Effector memory CD4-positive, alpha-beta T cell (primary cell): ENCODE results near the gene CALML3.

Experiments
- DNase-seq, 3 donors: peaks; one replicate each; pipeline ENCODE4 v3.0.0-alpha.2; 2020
- H3K27ac ChIP-seq: 2 replicates; pipeline ENCODE4 v1.7.0; 2013; ENCODE audit warnings: mild to moderate bottlenecking, low read length, moderate library complexity; ENCODE audit not compliant: insufficient read depth, poor library complexity, severe bottlenecking
- H3K27me3 ChIP-seq: replicated peaks from 2 replicates; pipeline ENCODE4 v1.7.0; 2013; ENCODE audit warnings: mild to moderate bottlenecking, low read length; ENCODE audit not compliant: insufficient read depth, control insufficient read depth, poor library complexity, severe bottlenecking
- H3K36me3 ChIP-seq: 2 replicates; pipeline ENCODE4 v1.7.0; 2013; ENCODE audit warnings: mild to moderate bottlenecking, low read length, moderate library complexity; ENCODE audit not compliant: control insufficient read depth, insufficient read depth
- H3K4me1 ChIP-seq: 2 replicates; pipeline ENCODE4 v1.7.0; 2013; ENCODE audit warnings: low read length, mild to moderate bottlenecking; ENCODE audit not compliant: control insufficient read depth, insufficient read depth, poor library complexity, severe bottlenecking
- H3K4me3 ChIP-seq: 2 replicates; pipeline ENCODE4 v1.7.0; 2013; ENCODE audit warnings: low read length, low read depth, mild to moderate bottlenecking; ENCODE audit not compliant: insufficient read depth, poor library complexity, severe bottlenecking
- H3K9me3 ChIP-seq: 2 replicates; pipeline ENCODE4 v1.7.0; 2013; ENCODE audit warnings: mild to moderate bottlenecking, low read length, moderate library complexity; ENCODE audit not compliant: control insufficient read depth

CALML3 gene

GRCh38 chr10:5534051-5534821 is 9.5 kb downstream of the CALML3 start:
- H3K4me3 ChIP-seq, result no peak overlapping the region
- no peaks in the 10 kb centered on the region for H3K4me1 ChIP-seq
- H3K9me3 ChIP-seq, result no peaks in the 10 kb centered on the region
- no peak for DNase-seq
- no peaks in the 10 kb centered on the region for H3K36me3 ChIP-seq
- H3K27ac ChIP-seq, result no peak overlapping the region
- no peaks in the 10 kb centered on the region for H3K27me3 ChIP-seq

DNA sequence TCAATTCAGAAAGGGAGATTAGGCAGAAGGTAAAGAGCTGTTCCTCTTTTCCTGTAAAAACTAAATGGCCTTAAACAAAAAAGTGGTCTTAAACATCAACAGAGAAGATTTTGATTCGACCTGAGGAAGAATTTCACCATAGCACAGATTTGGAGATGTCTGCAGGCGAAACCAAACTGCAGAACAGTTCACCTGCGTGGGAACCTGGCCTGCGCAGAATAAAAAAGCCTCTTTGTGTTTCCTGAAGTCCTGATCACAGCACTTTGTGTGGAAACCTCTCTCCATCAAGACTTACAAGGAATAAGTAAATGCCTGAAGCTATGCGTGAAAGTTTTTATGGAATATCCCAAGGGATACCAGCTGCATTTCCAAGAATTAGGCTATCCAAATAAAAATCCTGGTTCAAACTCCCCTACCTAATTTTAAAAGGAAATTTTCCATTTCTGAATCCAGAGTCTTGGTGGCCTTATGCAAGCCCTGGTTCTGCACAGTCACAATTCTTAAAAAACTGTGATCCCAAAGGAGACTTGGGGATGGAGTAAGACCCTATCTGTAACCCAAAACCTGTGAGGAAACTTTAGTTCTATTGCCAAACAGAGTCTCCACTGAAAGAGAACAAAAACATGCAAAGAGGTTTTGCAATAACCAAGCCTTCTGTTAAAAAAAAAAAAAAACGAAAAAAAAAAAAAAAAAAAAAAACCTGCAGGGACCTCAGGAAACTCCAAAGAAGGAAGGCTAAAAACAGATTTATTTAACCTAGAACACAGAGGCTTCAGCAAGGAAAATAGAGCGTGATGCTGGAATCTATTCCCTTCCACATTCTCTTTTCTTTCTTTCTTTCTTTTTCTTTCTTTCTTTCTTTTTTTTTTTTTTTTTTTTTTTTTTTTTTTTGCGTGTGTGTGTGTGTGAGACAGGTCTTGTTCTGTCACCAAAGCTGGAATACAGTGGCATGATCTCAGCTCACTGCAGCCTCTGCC is 10.4 kb downstream of the CALML3 start:
- Histone ChIP-seq H3K27me3 (no peaks in the 10 kb centered on the region), H3K4me1 (no peaks in the 10 kb centered on the region), H3K36me3 (no peaks in the 10 kb centered on the region), H3K27ac (no peak overlapping the region), H3K9me3 (no peaks in the 10 kb centered on the region), H3K4me3 (no peak overlapping the region)
- no peak for DNase-seq

DNA sequence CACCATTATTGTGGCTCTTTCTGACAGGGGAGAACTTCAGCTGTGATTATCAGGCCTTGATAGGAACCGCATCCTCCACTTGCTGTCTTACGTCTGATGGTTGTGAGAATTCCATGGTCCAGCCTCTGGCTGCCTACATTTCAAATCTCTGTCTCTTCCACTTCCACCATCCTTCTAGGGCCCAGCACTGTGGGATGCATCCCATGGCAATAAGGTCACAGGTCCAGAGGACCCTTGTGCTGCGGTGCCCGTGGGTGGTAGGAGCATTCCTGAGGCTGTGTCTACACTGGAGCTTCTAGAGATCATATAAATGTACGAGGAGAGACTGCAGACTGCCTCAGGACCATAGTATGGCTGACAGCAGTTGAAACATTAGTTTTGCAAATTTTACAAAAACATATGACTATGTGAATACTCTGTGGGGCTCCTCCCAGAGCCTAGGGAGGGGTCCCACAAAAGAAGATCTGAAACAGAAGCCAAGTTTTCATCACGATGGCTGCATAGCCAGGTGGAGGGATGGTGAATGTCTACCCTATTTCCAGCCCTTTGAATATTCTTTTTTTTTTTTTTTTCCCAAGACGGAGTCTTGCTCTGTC is 11.8 kb downstream of the CALML3 start:
- Histone ChIP-seq H3K4me3 (no peak overlapping the region), H3K4me1 (no peaks in the 10 kb centered on the region), H3K9me3 (no peaks in the 10 kb centered on the region), H3K36me3 (no peaks in the 10 kb centered on the region), H3K27ac (no peak overlapping the region), H3K27me3 (no peaks in the 10 kb centered on the region)
- no peak for DNase-seq

DNA sequence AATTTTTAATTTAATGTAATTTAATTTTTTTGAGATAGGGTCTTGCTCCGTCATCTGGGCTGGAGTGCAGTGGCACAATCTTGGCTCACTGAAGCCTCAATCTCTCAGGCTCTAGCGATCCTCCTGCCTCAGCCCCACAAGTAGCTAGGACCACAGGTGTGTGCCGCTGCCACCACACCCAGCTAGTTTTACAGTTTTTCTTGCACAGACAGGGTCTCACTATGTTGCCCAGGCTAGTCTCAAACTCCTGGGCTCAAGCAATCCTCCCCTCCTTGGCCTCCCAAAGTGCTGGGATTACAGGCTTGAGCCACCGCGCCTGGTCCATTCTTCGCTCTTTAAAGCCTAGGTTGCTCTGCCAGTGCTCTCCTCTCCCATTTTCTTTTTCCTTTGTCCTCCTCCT is 12.9 kb downstream of the CALML3 start:
- no peaks in the 10 kb centered on the region for H3K4me1 ChIP-seq
- H3K27ac ChIP-seq, result no peak overlapping the region
- no peaks in the 10 kb centered on the region for H3K27me3 ChIP-seq
- H3K36me3 ChIP-seq, result no peaks in the 10 kb centered on the region
- no peak for DNase-seq
- no peaks in the 10 kb centered on the region for H3K9me3 ChIP-seq
- no peak overlapping the region for H3K4me3 ChIP-seq

GRCh38 chr10:5538446-5538845 is 13.7 kb downstream of the CALML3 start:
- Histone ChIP-seq H3K4me1 (no peaks in the 10 kb centered on the region), H3K27me3 (no peaks in the 10 kb centered on the region), H3K4me3 (no peak overlapping the region), H3K36me3 (no peaks in the 10 kb centered on the region), H3K27ac (no peak overlapping the region), H3K9me3 (no peaks in the 10 kb centered on the region)
- no peak for DNase-seq

DNA sequence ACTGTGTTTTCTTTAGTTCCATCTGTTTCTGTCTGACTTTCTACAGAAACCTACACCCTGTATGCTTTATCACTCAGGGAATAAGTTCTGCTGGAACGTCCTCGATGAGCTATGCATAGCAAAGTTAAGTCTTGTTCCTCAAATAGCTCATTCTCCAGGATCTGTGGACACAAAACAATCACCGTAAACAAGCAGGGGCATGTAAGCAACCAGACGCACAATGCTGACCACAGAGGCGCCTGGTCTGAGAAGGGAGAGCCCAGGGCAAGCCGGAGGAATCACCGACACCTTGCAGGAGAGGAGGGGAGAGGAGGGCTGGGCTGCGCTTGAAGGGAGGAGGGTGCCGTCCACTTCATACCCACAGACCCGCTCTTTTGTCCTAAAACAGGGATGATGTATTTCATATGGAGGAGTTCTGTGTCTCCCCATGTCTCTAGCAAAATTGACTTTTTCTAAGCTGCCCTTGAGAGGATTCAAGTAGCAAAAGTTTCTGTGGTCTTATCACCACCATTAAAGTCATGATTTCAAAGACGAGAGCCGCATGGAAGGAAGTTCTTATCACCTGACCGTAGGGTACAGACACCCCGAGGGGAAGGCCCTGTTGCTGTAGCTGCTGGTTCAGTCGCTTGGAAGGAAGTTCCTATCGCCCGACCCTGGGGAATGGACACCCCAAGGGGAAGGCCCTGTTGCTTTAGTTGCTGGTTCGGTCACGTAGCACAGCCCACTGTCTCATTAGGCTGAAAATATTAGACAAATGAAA is 14.3 kb downstream of the CALML3 start:
- Histone ChIP-seq H3K4me1 (no peaks in the 10 kb centered on the region), H3K27me3 (no peaks in the 10 kb centered on the region), H3K36me3 (no peaks in the 10 kb centered on the region), H3K9me3 (no peaks in the 10 kb centered on the region), H3K27ac (no peak overlapping the region), H3K4me3 (no peak overlapping the region)
- DNase-seq, result no peak

DNA sequence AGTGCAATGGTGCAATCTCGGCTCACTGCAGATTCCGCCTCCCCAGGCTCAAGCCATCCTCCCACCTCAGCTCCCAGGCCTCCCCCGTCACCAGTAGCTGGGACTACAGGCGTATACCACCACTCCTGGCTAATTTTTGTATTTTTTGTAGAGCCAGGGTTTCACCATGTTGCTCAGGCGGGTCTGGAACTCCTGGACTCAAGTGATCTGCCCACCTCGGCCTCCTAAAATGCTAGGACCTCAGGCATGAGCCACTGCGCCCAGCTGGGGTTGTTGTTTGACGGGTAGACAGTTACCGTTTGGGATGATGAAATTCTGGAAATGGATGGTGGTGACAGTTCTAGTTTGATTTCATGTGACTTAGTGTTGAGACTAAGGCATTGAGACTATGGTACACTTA is 15.3 kb downstream of the CALML3 start:
- Histone ChIP-seq H3K4me1 (no peaks in the 10 kb centered on the region), H3K27ac (no peak overlapping the region), H3K4me3 (no peak overlapping the region), H3K36me3 (no peaks in the 10 kb centered on the region), H3K9me3 (no peaks in the 10 kb centered on the region), H3K27me3 (no peaks in the 10 kb centered on the region)
- DNase-seq, result no peak

DNA sequence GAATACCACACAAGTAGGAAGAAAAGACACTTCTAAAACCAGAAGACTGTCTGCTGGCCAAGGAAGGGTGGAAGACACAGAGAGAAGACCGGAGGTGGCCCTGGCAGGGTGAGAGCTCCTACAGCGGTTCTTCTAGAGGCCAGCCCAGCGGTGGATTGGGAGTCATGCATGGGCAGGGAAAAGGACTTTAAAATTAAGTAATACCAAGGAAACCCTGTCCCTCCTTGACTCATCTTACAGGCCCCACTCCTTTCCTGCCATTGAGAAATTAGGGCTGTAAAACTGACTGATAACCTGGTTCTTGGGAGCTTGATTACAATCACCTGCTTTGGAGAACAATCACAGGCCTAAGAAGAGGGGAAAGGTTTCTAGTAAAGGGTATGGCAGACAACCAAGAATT is 16.1 kb downstream of the CALML3 start:
- no peak for DNase-seq

DNA sequence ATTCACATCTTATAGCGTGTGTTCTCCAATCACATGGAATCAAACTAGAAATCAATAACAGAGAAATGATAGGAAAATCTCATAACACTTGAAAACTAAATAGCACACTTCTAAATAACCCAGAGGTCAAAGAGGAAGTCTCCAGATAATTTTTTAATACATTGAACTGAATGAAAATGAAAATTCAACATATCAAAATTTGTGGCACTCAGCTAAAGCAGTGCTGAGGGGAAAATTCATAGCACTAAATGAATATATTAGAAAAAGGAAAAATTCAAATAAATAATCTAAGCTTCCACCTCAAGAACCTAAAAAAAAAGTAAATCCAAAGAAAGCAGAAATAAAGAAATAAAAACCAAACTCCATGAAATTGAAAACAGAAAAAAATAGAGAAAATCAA is 17.3 kb downstream of the CALML3 start:
- no peaks in the 10 kb centered on the region for H3K4me1 ChIP-seq
- H3K36me3 ChIP-seq, result no peaks in the 10 kb centered on the region
- no peaks in the 10 kb centered on the region for H3K27me3 ChIP-seq
- H3K4me3 ChIP-seq, result no peak overlapping the region
- no peak overlapping the region for H3K27ac ChIP-seq
- no peak for DNase-seq
- no peaks in the 10 kb centered on the region for H3K9me3 ChIP-seq

More for the DNA sequence above, 16.1 kb downstream of the CALML3 start:
- Histone ChIP-seq H3K9me3 (no peaks in the 10 kb centered on the region), H3K27me3 (no peaks in the 10 kb centered on the region), H3K27ac (no peak overlapping the region), H3K36me3 (no peaks in the 10 kb centered on the region), H3K4me3 (no peak overlapping the region), H3K4me1 (no peaks in the 10 kb centered on the region)
